M059J (cell line): ENCODE results near the gene RMP24. TPM values are rescaled to one million over a fixed set of nuclear protein-coding genes. Genes with fewer than 3 reads are reported as not detected.

Experiments used
- total RNA-seq: library from RNA; depleted of rRNA; stranded (reverse); fragments of >200 nt; shearing (Covaris generic); gene quantifications from 2 replicates; pipeline ENCODE4 v1.2.3, GENCODE V29; 2014; rRNA removed

Gene RMP24

Other genes starting within 250 kb of the RMP24 start
- 37.8 and 68.5 TPM in 2 replicates for gene RPRD1A, start 94.9 kb downstream of the RMP24 start, total RNA-seq
- gene SLC39A6, start 156.7 kb downstream of the RMP24 start, total RNA-seq, result 80.1 and 101 TPM in 2 replicates
- gene ELP2, start 157.2 kb downstream of the RMP24 start, total RNA-seq, result 58.1 and 63.9 TPM in 2 replicates
- 3.2 and 10.2 TPM in 2 replicates for gene MOCOS, start 214.8 kb downstream of the RMP24 start, total RNA-seq